Measurements from ENCODE around the gene PYGM. TPM values are rescaled to one million over a fixed set of nuclear protein-coding genes. Genes with fewer than 3 reads are reported as not detected.

Gene PYGM
- total and polyA plus RNA-seq, 10 donors, result 1.7 to 7.2 (median 4.2) TPM

DNA sequence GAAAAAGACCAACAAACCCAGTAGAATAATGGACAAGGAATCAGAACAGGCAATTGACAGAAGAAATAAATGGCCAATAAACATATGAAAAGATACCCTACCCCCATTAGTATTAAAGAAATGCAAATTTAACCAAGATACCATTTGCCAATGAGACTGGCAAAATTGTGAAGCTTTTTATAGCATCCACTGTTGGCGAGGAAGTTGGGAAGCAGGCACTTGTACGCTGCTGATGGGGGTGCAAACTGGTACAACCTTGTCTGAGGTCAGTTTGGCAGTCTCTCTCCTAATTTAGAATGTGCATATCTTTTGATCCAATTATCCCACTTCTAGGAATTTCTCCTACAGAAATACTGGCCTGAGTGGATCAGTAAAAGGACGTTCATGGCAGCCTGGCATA lies 28.2 kb downstream of the PYGM start:
- intact Hi-C loops (cut with DNase I; ENCODE audit: low total_unique reads), result no loop called here
- no peaks in the 10 kb centered on the region for H3K27me3 ChIP-seq (replicated peaks in 1 of 7)
- peaks cover 0 to 47% (median 6%) of the 10 kb centered on the region in 6 donors for H3K4me1 ChIP-seq
- no peak overlapping the region for H3K27ac ChIP-seq
- no peak for DNase-seq
- H3K4me3 ChIP-seq, result no peak overlapping the region
- 82 to 89% (median 88%) methylated on average over 3 of the region's 3 CpGs for WGBS, 5 donors
- H3K36me3 ChIP-seq, result peaks cover 0 to 100% (median 86%) of the 10 kb centered on the region in 6 donors
- TF ChIP-seq POLR2A (IDR thresholded peaks at IDR 0.05) (no peak), POLR2AphosphoS5 (IDR thresholded peaks at IDR 0.05) (no peak)
- TF ChIP-seq, protein P1, sequence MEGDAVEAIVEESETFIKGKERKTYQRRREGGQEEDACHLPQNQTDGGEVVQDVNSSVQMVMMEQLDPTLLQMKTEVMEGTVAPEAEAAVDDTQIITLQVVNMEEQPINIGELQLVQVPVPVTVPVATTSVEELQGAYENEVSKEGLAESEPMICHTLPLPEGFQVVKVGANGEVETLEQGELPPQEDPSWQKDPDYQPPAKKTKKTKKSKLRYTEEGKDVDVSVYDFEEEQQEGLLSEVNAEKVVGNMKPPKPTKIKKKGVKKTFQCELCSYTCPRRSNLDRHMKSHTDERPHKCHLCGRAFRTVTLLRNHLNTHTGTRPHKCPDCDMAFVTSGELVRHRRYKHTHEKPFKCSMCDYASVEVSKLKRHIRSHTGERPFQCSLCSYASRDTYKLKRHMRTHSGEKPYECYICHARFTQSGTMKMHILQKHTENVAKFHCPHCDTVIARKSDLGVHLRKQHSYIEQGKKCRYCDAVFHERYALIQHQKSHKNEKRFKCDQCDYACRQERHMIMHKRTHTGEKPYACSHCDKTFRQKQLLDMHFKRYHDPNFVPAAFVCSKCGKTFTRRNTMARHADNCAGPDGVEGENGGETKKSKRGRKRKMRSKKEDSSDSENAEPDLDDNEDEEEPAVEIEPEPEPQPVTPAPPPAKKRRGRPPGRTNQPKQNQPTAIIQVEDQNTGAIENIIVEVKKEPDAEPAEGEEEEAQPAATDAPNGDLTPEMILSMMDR (IDR thresholded peaks at IDR 0.05 in 8 of 11, conservative IDR thresholded peaks at IDR 0.05 in 3 of 11), result no peak
- no peaks in the 10 kb centered on the region for H3K9me3 ChIP-seq

DNA sequence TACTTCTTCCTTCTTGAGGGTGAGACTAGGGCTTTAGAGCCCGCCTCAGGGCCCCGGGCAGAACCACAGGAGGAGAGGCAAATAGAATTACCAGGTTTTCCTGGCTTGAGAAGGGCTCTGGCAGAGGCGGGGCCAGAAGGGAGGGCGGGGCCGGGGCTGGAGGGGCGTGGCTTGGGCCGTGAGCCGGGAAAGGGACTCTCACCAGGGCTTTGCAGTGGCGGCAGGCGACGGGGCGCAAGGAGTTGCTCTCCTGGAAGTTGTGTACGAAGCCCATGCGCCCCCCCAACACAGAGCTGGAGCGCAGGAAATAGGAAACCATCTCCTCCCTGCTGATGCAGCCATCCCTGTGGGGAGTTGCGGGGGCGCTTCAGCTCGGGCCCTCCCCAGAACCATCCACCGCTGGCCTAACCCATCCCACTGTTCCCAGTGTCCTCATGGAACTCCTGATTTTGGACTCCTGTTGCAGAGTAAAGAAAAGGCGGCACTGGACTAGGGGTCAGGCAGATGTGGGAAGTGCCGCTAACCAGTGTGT lies 29.9 kb downstream of the PYGM start:
- 59 to 73% (median 63%) methylated on average over 17 to 21 of the region's 21 CpGs for WGBS, 5 donors
- Histone ChIP-seq H3K4me3 (no peak overlapping the region), H3K36me3 (peaks cover 0 to 92% (median 71%) of the 10 kb centered on the region in 6 donors), H3K27me3 (replicated peaks in 1 of 7) (no peaks in the 10 kb centered on the region), H3K9me3 (no peaks in the 10 kb centered on the region), H3K27ac (no peak overlapping the region), H3K4me1 (peaks cover 0 to 50% (median 9%) of the 10 kb centered on the region in 6 donors)
- TF ChIP-seq POLR2A (IDR thresholded peaks at IDR 0.05) (no peak), POLR2AphosphoS5 (IDR thresholded peaks at IDR 0.05) (peak in 1 of 3 donors; percentile 33)
- TF ChIP-seq, protein P1 (IDR thresholded peaks at IDR 0.05 in 8 of 11, conservative IDR thresholded peaks at IDR 0.05 in 3 of 11), result no peak
- DNase-seq, result no peak
- intact Hi-C loops (cut with DNase I; ENCODE audit: low total_unique reads), result no loop called here

- Histone ChIP-seq H3K27ac (no peak overlapping the region), H3K4me1 (peaks cover 2 to 53% (median 14%) of the 10 kb centered on the region in 6 donors), H3K36me3 (peaks cover 0 to 81% (median 61%) of the 10 kb centered on the region in 6 donors), H3K27me3 (replicated peaks in 1 of 7) (no peaks in the 10 kb centered on the region), H3K4me3 (no peak overlapping the region), H3K9me3 (no peaks in the 10 kb centered on the region)
- DNase-seq, result peak; percentile 41
- intact Hi-C loops (cut with DNase I; ENCODE audit: low total_unique reads), result no loop called here
- 96 to 98% (median 97%) methylated on average over 10 to 11 of the region's 11 CpGs for WGBS, 5 donors
- TF ChIP-seq POLR2AphosphoS5 (IDR thresholded peaks at IDR 0.05) (peak in 2 of 3 donors; percentile 32 to 71), POLR2A (IDR thresholded peaks at IDR 0.05) (no peak)
- TF ChIP-seq, protein P1 (IDR thresholded peaks at IDR 0.05 in 8 of 11, conservative IDR thresholded peaks at IDR 0.05 in 3 of 11), result no peak
These were observed 30.9 kb downstream of the PYGM start for GRCh38 chr11:64728757-64729365.

DNA sequence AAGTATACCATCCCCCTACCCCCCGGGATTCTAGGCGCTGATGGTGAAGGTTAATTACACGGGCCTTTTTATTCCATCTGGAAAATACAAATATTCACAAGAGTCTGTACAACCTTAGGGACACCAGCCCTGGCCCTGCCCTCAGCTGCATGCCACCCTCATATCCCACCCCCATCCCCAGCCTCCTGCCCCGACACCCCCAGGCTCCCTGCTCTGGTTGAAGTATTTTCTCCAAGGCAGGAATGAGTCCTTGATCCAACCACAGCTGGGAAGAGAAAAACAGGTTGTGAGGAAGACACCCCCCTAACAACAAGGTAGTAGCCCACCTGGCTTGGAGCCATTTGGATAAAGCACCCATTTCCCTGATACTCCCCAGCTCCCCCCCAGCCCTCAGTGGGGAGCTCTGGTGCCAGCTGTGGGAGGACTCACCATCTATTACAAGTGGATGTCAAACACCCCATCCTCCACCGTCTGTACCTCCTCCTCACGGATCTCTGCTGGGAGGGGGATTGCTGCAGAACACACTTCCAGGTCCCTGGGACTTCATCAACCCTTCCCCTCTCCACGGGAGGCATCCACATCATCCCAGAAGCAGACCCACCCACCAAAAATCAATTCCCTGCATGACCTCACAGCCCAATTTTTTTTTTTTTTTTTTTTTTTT lies 32.8 kb downstream of the PYGM start:
- DNase-seq, result peak; percentile 40
- no peaks in the 10 kb centered on the region for H3K9me3 ChIP-seq
- H3K4me1 ChIP-seq, result peaks cover 6 to 64% (median 26%) of the 10 kb centered on the region in 6 donors
- peaks cover 0 to 13% (median 9%) of the 10 kb centered on the region in 7 donors for H3K27me3 ChIP-seq (replicated peaks in 1 of 7)
- whole genome bisulfite sequencing, 5 donors, result 76 to 86% (median 81%) methylated on average over 7 of the region's 7 CpGs
- H3K36me3 ChIP-seq, result peaks cover 0 to 63% (median 49%) of the 10 kb centered on the region in 6 donors
- TF ChIP-seq, protein P1 (IDR thresholded peaks at IDR 0.05 in 8 of 11, conservative IDR thresholded peaks at IDR 0.05 in 3 of 11), result no peak
- TF ChIP-seq POLR2AphosphoS5 (IDR thresholded peaks at IDR 0.05), result no peak
- no peak for TF ChIP-seq POLR2A (IDR thresholded peaks at IDR 0.05)
- no peak overlapping the region for H3K27ac ChIP-seq
- intact Hi-C loops (cut with DNase I; ENCODE audit: low total_unique reads), result no loop called here
- no peak overlapping the region for H3K4me3 ChIP-seq
